Testis (tissue), 5 donors: ENCODE data around the gene MAP4K1. TPM values are rescaled to one million over a fixed set of nuclear protein-coding genes. Genes with fewer than 3 reads are reported as not detected.

ENCODE experiments used
- DNase-seq: peaks from one replicate; pipeline ENCODE4 v3.0.0-alpha.2; 2019
- H3K27ac ChIP-seq, 2 donors: fragments of 200-600 bp; sonication (generic); one replicate each; pipeline ENCODE4 v1.5.1; 2019
- H3K27me3 ChIP-seq: fragments of 200-600 bp; sonication (generic); one replicate; pipeline ENCODE4 v1.5.1; 2019
- H3K36me3 ChIP-seq: fragments of 200-600 bp; sonication (generic); one replicate; pipeline ENCODE4 v1.5.1; 2017; ENCODE audit warnings: low read depth; ENCODE audit errors: missing control alignments
- H3K4me1 ChIP-seq: fragments of 200-600 bp; sonication (generic); one replicate; pipeline ENCODE4 v1.5.1; 2019
- H3K4me3 ChIP-seq, 2 donors: fragments of 200-600 bp; sonication (generic); one replicate each; pipeline ENCODE4 v1.5.1; 2017 to 2019
- H3K9me3 ChIP-seq: fragments of 200-600 bp; sonication (generic); one replicate; pipeline ENCODE4 v1.5.1; 2017
- CTCF ChIP-seq, 3 experiments: fragments of 450-650 bp in 2 of 3; fragments of 200-600 bp in 1 of 3; sonication (generic) in 1 of 3; IDR thresholded peaks; one replicate each; pipeline ENCODE4 v1.5.1; 2016 to 2019; ENCODE audit warnings: antibody characterized with exemption in 3 of 3, mild to moderate bottlenecking in 2 of 3, moderate library complexity in 1 of 3
- POLR2A ChIP-seq: fragments of 450-650 bp; IDR thresholded peaks from one replicate; pipeline ENCODE4 v1.6.1; 2017; ENCODE audit warnings: antibody characterized with exemption, mild to moderate bottlenecking, moderate library complexity
- WGBS, 2 donors: methylation state at CpG; one replicate each; pipeline ENCODE4 v1.1.5; 2018; 5-methylcytosine and 5-hydroxymethylcytosine counted together
- intact Hi-C: fragments of 100-400 bp; cut with DNase I; formaldehyde crosslinking; loops from one replicate; pipeline ENCODE4 v1.15.1; 2023; ENCODE audit warnings: low total_unique reads
- long read RNA-seq, 2 donors: transcript quantifications; one replicate each; lab custom pipeline, GENCODE V29; 2026
- polyA plus RNA-seq: library from polyadenylated mRNA; stranded (reverse); fragments of 350-450 nt; fragmentation: Illumina TruSeq; extraction: RNeasy Lipid Tissue Mini Kit (QIAGEN cat#74804); gene quantifications from one replicate; pipeline ENCODE4 v1.2.3, GENCODE V29; 2014; ENCODE audit warnings: low read depth, low replicate concordance; ENCODE audit not compliant: insufficient read depth
- total RNA-seq, 2 donors: library from RNA; depleted of rRNA; stranded (reverse); fragments of >200 nt; gene quantifications; one replicate each; pipeline ENCODE4 v1.2.3, GENCODE V29; 2016

The MAP4K1 gene
- 1 to 10 TPM; 2.8 to 9.9 TPM for total RNA-seq
- polyA plus RNA-seq: 8.3 TPM
- long read RNA-seq, donor 1: 0 reads
- long read RNA-seq, donor 2, partial matches to known transcripts: 0 of 1 reads
- long read RNA-seq, donor 2, other reads (novel, unspliced or antisense): 0 of 1 reads

DNA sequence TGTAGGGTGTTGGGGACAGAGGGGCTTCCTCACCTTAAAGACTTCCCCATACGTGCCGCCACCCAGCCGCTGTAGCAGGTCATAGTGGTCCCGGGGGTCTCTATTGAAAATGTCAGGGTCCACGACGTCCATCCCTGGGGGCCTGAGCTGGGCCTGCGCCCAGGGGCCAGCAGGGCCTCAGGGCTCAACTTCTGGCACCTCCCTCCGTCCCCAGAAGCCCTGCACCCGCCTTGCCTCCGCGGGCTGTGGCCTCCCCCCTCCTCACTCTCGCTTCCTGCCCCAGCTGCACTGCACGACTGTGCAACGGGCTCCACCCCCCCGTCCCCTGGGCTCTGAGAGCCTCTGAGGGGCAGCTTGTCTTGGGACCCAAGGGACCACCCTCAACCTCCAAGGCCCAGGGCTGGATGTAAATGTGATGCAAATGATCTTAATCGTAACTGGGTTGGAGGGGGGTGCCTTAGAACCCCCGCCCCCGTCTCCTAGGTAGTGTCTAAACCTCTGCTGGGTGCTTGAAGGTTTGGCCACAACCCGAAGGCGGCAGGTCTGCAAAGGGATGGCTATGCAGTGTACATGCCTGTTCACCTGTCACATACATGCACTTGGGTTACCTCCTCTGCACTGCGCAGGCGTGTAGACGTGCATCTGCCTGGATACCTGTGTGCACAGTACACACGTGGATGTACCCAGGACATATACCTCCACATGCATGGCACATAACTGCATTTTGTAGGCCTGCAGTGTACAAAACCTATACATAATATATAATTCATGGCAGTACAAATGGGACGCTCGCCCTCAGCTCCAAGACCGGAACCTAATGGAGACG is at the start of gene MAP4K1:
Gene MAP4K1 (minus strand): TSS at position 190 of the 826 bp plus-strand sequence. CDS start 58 bp downstream, at position 132.
- 18 to 32% methylated on average over 20 to 27 of the region's 28 CpGs for WGBS, 2 donors
- H3K4me1 ChIP-seq: peaks cover 7% of the 10 kb centered on the region

GRCh38 chr19:38666663-38667511 is 49.1 kb upstream of the MAP4K1 start:
- Histone ChIP-seq H3K27me3 (no peaks in the 10 kb centered on the region), H3K4me1 (peaks cover 68% of the 10 kb centered on the region), H3K27ac (peak overlapping the region; percentile 70 to 82), H3K9me3 (no peaks in the 10 kb centered on the region), H3K36me3 (no peaks in the 10 kb centered on the region), H3K4me3 (no peak overlapping the region)
- TF ChIP-seq CTCF (IDR thresholded peaks at IDR 0.05): no peak
- no peak for TF ChIP-seq POLR2A
- intact Hi-C loops: no loop called here
- DNase-seq: no peak
- 32 to 47% methylated on average over 10 of the region's 10 CpGs for WGBS, 2 donors

More for the DNA sequence above, at the start of gene MAP4K1:
- H3K27me3 ChIP-seq: no peaks in the 10 kb centered on the region
- peak within 1 kb of the TSS; percentile 83 to 94 for H3K4me3 ChIP-seq
- intact Hi-C loops: loop anchor here (10.0 kb wide), 1 partner anchor 213 kb away; the partner anchor contains the start of gene FAM98C
- H3K27ac ChIP-seq: no peak within 1 kb of the TSS
- TF ChIP-seq POLR2A (no peak), CTCF (IDR thresholded peaks at IDR 0.05) (no peak)
- DNase-seq: peak; percentile 25
- no peaks in the 10 kb centered on the region for H3K36me3 ChIP-seq
- no peaks in the 10 kb centered on the region for H3K9me3 ChIP-seq

DNA sequence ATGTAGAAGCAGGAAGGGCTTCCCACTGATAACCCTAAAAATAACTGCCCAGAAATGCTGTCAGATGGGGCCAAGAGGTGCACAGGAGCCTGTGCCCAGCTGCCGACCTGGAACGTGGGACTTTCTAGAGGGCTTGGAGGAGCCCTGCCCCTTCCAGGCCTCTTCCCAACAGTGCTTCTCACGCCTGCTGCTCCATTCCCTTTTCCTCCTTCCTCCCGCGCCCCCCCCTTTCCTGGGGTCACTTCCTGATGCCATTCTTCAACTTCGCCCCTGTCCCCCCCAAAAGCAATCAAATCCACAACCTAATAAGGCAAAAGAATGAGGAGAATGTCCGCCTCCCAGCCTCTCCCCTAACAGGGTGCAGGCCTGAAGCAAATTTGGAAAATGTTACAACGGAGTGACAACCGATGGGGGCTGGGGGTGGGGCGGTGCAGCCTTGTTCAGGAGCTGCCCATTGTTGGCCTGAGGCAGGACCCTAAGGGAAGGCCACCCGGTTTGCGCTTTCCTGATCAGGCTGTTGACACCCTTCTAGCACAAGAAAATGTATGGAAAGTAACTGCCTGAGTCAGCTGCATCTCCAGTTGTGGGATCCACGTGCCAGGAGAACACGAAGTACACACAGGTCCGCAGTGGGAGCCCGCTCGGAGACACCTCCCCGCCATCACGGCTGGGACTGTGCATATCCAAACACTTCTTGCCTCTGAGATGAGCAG is 48.4 kb upstream of the MAP4K1 start:
- Histone ChIP-seq H3K36me3 (no peaks in the 10 kb centered on the region), H3K4me1 (peaks cover 65% of the 10 kb centered on the region), H3K27ac (peak overlapping the region; percentile 70 to 82), H3K27me3 (no peaks in the 10 kb centered on the region), H3K4me3 (no peak overlapping the region), H3K9me3 (no peaks in the 10 kb centered on the region)
- no peak for TF ChIP-seq POLR2A
- WGBS, 2 donors: 52 to 58% methylated on average over 19 of the region's 19 CpGs
- no peak for DNase-seq
- intact Hi-C loops: no loop called here

DNA sequence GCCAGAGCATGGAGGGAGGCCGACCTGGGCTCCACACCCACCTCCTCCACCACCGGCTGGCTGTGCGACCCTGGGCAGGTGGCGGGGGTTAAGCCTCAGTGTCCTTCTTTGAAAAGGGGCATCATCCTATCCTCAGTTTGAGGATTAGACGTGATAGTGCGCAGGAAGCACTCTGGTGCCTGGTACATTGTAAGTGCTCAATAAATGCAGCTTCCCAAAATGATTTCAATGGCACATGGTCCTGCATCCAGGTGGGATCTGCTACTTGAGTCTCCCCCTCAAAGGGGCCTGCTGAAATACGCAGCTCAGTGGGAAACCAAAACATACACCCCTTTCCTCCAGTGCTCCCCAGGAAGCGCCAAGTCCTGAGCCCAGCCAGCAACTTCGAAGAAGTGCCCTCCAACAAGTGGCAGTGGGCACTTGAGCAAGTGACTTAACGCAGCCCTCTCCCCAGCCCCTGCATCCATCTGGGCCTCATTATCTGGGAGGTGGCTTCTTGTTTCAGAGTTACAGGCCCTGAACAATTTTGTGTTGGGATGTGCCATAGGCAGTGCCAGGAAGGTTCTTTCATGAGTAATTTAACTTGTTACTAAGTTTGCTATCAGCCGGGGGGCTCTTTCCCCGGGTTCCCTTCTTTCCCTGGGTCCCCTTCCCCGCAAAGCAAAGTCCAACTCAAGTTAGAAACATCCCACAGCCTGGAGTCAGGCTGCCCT is 47.6 kb upstream of the MAP4K1 start:
- Histone ChIP-seq H3K27ac (peak overlapping the region; percentile 65 to 70), H3K4me1 (peaks cover 72% of the 10 kb centered on the region), H3K27me3 (no peaks in the 10 kb centered on the region), H3K36me3 (no peaks in the 10 kb centered on the region), H3K4me3 (no peak overlapping the region), H3K9me3 (no peaks in the 10 kb centered on the region)
- WGBS, 2 donors: 65 to 66% methylated on average over 10 to 13 of the region's 13 CpGs
- DNase-seq: no peak
- intact Hi-C loops: no loop called here
- TF ChIP-seq CTCF (IDR thresholded peaks at IDR 0.05) (no peak), POLR2A (no peak)
